Lower leg skin (tissue), 4 donors: ENCODE data around the gene FANK1. TPM values are rescaled to one million over a fixed set of nuclear protein-coding genes. Genes with fewer than 3 reads are reported as not detected.

Experiments used
- DNase-seq, 2 donors: peaks; one replicate each; pipeline ENCODE4 v3.0.0-alpha.2; 2019; ENCODE audit warnings: low spot score in 2 of 2
- H3K4me3 ChIP-seq: fragments of 200-600 bp; sonication (generic); 2 replicates; pipeline ENCODE4 v1.5.1; 2017; ENCODE audit warnings: mild to moderate bottlenecking, low read depth; ENCODE audit not compliant: poor library complexity, severe bottlenecking
- POLR2A ChIP-seq, 2 donors: fragments of 450-650 bp; IDR thresholded peaks; one replicate each; pipeline ENCODE4 v1.6.1; 2016 to 2017; ENCODE audit warnings: antibody characterized with exemption in 2 of 2, mild to moderate bottlenecking in 1 of 2, moderate library complexity in 1 of 2
- WGBS, 2 donors: methylation state at CpG; one replicate each; pipeline ENCODE4 v1.1.5; 2018; 5-methylcytosine and 5-hydroxymethylcytosine counted together
- intact Hi-C: fragments of 100-400 bp; cut with DNase I; formaldehyde crosslinking; loops from one replicate; pipeline ENCODE4 v1.15.0; 2023; ENCODE audit warnings: low total_unique reads
- total RNA-seq, 4 donors: library from RNA; depleted of rRNA; stranded (reverse); fragments of >200 nt; gene quantifications; one replicate each; pipeline ENCODE4 v1.1.0, GENCODE V29; 2016
- TF ChIP-seq, protein P1 (sequence below), 3 donors: fragments of 450-650 bp; IDR thresholded peaks; one replicate each; pipeline ENCODE4 v1.5.1; 2016; ENCODE audit warnings: antibody characterized with exemption in 3 of 3, mild to moderate bottlenecking in 3 of 3, moderate library complexity in 2 of 3

Gene FANK1
- total RNA-seq, 4 donors from 2014 or later, result 3.0 to 7.8 (median 4.3) TPM

DNA sequence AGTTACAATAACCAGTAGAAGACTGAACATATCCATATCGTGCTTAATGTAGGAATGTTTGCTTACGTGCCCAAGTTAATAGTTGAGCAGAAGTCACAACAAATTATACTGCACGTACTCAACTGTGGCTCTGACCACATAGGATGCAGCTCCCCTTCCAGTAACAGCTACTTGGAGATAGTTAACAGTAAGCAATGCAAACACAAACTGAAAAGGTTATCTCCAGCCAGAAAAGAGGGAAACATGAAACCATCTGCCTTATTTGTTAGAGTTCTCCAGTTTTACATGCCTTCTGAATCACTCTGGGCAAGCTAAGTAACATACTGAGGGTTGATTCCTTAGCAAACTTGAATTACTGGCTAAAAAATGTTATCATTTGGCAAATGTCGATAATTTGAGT lies 25.0 kb upstream of the FANK1 start:
- no peak for DNase-seq
- WGBS, 2 donors, result 92 to 93% methylated on average over 4 of the region's 4 CpGs
- no peak overlapping the region for H3K4me3 ChIP-seq
- intact Hi-C loops, result no loop called here
- no peak for TF ChIP-seq POLR2A (IDR thresholded peaks at IDR 0.05)
- TF ChIP-seq, protein P1, sequence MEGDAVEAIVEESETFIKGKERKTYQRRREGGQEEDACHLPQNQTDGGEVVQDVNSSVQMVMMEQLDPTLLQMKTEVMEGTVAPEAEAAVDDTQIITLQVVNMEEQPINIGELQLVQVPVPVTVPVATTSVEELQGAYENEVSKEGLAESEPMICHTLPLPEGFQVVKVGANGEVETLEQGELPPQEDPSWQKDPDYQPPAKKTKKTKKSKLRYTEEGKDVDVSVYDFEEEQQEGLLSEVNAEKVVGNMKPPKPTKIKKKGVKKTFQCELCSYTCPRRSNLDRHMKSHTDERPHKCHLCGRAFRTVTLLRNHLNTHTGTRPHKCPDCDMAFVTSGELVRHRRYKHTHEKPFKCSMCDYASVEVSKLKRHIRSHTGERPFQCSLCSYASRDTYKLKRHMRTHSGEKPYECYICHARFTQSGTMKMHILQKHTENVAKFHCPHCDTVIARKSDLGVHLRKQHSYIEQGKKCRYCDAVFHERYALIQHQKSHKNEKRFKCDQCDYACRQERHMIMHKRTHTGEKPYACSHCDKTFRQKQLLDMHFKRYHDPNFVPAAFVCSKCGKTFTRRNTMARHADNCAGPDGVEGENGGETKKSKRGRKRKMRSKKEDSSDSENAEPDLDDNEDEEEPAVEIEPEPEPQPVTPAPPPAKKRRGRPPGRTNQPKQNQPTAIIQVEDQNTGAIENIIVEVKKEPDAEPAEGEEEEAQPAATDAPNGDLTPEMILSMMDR (IDR thresholded peaks at IDR 0.05), result no peak

DNA sequence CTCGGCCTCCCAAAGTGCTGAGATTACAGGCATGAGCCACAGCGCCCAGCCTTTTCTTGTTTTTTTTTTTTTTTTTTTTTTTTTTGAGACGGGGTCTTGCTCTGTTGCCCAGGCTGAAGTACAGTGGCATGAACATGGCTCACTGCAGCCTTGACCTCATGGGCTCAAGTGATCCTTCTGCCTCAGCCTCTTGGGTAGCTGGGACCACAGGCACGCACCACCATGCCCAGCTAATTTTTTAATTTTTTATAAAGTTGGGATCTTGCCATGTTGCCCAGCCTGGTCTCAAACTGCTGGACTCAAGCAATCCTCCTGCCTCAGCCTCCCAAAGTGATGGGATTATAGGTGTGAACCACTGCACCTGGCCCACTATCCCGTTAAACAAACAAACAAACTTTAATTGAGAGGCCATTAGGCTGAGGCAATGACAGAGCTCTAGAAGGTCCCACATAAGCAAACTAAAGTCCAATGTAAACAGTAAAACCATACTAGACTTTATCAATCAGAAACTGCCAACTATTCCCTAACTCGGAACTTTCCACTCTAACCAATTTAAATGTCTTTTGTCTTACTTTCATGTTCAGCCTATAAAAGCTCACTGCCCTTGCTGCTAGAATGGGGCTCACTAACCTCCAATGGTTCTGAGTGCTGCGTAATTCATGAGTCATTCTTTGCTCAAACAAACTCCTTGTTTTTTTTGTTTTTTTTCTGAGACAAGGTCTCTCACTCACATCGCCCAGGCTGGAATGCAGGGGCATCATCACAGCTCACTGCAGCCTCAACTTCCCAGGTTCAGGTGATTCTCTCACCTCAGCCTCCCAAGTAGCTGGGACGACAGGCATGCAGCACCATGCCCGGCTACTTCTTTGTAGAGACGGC lies 17.2 kb upstream of the FANK1 start:
- H3K4me3 ChIP-seq, result no peak overlapping the region
- DNase-seq, result no peak
- TF ChIP-seq, protein P1 (IDR thresholded peaks at IDR 0.05), result no peak
- TF ChIP-seq POLR2A (IDR thresholded peaks at IDR 0.05), result no peak
- WGBS, 2 donors, result 87 to 90% methylated on average over 11 of the region's 11 CpGs
- intact Hi-C loops, result no loop called here

DNA sequence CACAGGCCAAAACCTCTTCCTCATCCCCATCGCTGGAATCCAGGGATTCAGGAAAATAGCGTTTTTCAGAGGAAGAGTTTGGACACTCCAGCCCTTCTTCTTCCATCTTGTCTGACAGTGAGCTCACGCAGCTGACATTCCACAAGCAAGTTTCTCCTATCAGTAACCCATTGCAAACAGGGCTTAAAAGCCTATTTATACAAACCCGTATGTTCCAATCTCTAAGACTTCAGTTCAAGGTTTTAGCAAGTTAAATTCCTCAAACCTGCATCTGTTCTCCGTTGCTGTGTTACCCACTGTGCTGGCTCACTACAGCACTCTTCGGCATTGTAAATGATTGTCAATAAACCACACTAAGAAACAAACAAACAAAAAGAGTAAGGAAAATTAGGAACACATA lies 15.6 kb upstream of the FANK1 start:
- no peak overlapping the region for H3K4me3 ChIP-seq
- no peak for DNase-seq
- intact Hi-C loops, result no loop called here
- TF ChIP-seq, protein P1 (IDR thresholded peaks at IDR 0.05), result no peak
- TF ChIP-seq POLR2A (IDR thresholded peaks at IDR 0.05), result no peak
- 80 to 87% methylated on average over 6 of the region's 6 CpGs for WGBS, 2 donors

- TF ChIP-seq, protein P1 (IDR thresholded peaks at IDR 0.05), result no peak
- WGBS, 2 donors, result 79 to 88% methylated on average over 4 of the region's 4 CpGs
- H3K4me3 ChIP-seq, result no peak within 1 kb of the TSS
- no peak for DNase-seq
- intact Hi-C loops, result no loop called here
Observed at GRCh38 chr10:125881192-125881591, 15.2 kb upstream of the FANK1 start, which contains the start of gene DHX32. Gene DHX32 (minus strand): TSS chr10:125881292. CDS start chr10:125880824, 468 bp downstream.

DNA sequence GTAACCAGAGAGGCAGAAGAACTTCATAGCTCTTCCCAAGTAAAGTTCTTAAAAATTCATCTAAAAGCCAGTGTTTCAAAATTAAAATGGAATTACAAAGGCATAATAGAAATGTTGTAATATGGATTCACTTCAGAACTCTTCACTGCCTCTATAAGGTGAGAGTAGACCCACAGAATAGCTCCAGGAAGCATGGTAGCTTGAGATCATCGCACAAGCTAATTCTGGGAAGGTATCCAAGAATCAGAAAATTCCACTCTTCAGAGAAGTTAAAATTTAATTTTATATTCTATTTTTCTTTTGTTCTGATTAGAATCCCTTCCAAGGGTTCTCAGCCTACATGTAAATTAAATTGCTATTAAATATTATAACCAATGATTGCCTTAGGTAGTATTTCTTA lies 13.8 kb upstream of the FANK1 start:
- intact Hi-C loops, result no loop called here
- no peak for TF ChIP-seq POLR2A (IDR thresholded peaks at IDR 0.05)
- TF ChIP-seq, protein P1 (IDR thresholded peaks at IDR 0.05), result no peak
- WGBS, 2 donors, result 83 to 87% methylated on average over 1 of the region's 1 CpG
- no peak overlapping the region for H3K4me3 ChIP-seq
- DNase-seq, result no peak
